Mammary microvascular endothelial cell (primary cell): ENCODE data around the gene DOP1B. TPM values are rescaled to one million over a fixed set of nuclear protein-coding genes. Genes with fewer than 3 reads are reported as not detected.

Source experiments
- total RNA-seq: library from RNA; depleted of rRNA; stranded (reverse); fragments of >200 nt; gene quantifications from 2 replicates; pipeline ENCODE4 v1.2.3, GENCODE V29; 2015

DOP1B gene
- total RNA-seq = 7.0 and 8.8 TPM in 2 replicates

GRCh38 chr21:36156815-36157670 lies at the start of gene DOP1B:
Gene DOP1B, plus strand, starts transcription at chr21:36156824. Its CDS starts 7,910 bp downstream, at chr21:36164734.

GRCh38 chr21:36134803-36135390 lies 21.7 kb upstream of the DOP1B start, which contains the start of gene CBR3:
Gene CBR3, plus strand, starts transcription at chr21:36135079. Its CDS starts 114 bp downstream, at chr21:36135193.

Other genes with a start within 250 kb of the DOP1B start
- gene SETD4, start 96.3 kb upstream of the DOP1B start, total RNA-seq = 15.3 and 15.9 TPM in 2 replicates
- gene CBR1, start 86.8 kb upstream of the DOP1B start, total RNA-seq = 143 and 158 TPM in 2 replicates
- gene CBR3, start 21.7 kb upstream of the DOP1B start, total RNA-seq = 32.0 and 34.6 TPM in 2 replicates
- 13.3 and 14.0 TPM in 2 replicates for gene MORC3, start 163.4 kb downstream of the DOP1B start, total RNA-seq
- 8.5 and 9.0 TPM in 2 replicates for gene CHAF1B, start 228.6 kb downstream of the DOP1B start, total RNA-seq